Measurements from ENCODE around the gene XIRP2.

XIRP2 gene

DNA sequence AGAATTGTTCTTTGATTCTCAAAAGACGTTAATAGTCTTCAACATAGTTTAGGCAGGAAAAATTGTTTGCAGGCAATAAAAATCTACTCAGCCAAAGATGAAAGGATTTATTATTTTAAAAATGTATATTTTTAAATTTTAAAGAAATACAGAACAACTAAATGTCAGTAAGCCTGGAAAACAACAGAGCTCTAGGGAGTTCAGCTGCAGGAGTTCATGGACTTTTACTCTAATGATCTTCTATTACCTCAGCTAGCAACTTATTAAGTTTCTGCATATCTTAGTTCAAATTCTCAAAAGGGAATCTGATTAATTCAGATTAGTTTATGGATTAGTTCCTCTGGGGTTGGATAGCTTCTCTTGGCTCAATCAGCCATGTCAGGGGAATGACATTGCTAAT is 17.9 kb upstream of the XIRP2 start:
- no peak overlapping the region for H3K27ac ChIP-seq
- TF ChIP-seq, protein P1, sequence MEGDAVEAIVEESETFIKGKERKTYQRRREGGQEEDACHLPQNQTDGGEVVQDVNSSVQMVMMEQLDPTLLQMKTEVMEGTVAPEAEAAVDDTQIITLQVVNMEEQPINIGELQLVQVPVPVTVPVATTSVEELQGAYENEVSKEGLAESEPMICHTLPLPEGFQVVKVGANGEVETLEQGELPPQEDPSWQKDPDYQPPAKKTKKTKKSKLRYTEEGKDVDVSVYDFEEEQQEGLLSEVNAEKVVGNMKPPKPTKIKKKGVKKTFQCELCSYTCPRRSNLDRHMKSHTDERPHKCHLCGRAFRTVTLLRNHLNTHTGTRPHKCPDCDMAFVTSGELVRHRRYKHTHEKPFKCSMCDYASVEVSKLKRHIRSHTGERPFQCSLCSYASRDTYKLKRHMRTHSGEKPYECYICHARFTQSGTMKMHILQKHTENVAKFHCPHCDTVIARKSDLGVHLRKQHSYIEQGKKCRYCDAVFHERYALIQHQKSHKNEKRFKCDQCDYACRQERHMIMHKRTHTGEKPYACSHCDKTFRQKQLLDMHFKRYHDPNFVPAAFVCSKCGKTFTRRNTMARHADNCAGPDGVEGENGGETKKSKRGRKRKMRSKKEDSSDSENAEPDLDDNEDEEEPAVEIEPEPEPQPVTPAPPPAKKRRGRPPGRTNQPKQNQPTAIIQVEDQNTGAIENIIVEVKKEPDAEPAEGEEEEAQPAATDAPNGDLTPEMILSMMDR (IDR thresholded peaks at IDR 0.05): no peak
- TF ChIP-seq ZFX (IDR thresholded peaks at IDR 0.05; ENCODE audit: borderline replicate concordance): no peak

DNA sequence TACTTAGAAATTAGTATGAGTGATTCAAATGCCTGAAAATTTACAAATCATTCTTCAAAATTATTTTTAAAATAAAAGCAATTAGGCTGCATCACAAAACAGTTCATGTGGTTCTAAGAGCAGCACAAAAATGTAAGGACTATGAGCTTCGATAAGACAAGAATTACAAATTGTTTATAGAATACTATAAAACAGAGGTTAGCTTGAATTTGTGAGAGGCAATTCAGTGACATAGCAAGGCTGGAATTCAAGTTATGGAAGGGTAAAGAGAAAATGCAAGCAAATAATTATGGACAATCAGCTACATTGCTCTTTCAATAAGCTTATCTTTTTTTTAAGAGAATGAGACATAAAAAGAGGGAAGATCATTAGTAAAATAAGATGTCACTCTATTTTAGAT is 7.1 kb upstream of the XIRP2 start:
- H3K27ac ChIP-seq: no peak overlapping the region

DNA sequence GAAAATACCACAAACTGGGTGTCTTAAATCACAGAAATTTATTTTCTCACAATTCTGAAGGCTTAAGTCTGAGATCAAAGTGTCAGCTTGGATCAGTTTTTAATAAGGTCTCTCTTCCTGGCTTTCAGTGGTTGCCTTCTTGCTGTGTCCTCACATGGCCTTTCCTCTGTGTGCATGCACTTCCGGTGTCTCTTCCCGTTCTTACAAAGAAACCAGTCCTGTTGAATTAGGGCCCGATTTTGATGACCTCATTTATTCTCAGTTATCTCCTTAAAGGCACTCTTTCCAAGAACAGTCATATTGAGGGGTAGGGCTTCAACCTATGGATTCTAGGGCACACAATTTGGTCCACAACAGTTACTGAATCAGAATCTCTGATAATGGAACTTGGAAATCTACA is 5.4 kb upstream of the XIRP2 start:
- H3K27ac ChIP-seq: no peak overlapping the region
- TF ChIP-seq, protein P1 (IDR thresholded peaks at IDR 0.05): no peak
- TF ChIP-seq ZFX (IDR thresholded peaks at IDR 0.05; ENCODE audit: borderline replicate concordance): no peak

More for the DNA sequence above, 7.1 kb upstream of the XIRP2 start:
- TF ChIP-seq, protein P1 (IDR thresholded peaks at IDR 0.05): no peak
- no peak for TF ChIP-seq ZFX (IDR thresholded peaks at IDR 0.05; ENCODE audit: borderline replicate concordance)

DNA sequence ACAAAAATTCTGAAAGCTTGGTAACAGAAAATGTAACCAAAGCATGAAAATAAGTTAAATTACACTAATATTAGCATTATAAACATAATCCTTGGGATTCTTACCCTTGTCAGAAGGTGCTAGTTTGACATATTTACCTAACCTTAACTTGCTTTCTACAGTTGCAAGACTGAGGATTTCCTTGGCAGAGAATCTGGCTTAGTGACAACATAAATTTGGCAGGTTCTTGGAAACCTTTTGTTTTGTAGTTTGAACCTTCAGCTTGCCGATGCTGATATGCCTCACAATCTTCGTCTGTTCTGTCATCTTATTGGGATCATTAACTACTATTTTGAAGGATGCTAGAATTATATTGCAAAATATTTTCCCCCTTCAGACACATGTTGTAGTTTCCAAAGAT is 3.4 kb downstream of the XIRP2 start:
- no peak overlapping the region for H3K27ac ChIP-seq
- TF ChIP-seq ZFX (IDR thresholded peaks at IDR 0.05; ENCODE audit: borderline replicate concordance): no peak
- TF ChIP-seq, protein P1 (IDR thresholded peaks at IDR 0.05): no peak

DNA sequence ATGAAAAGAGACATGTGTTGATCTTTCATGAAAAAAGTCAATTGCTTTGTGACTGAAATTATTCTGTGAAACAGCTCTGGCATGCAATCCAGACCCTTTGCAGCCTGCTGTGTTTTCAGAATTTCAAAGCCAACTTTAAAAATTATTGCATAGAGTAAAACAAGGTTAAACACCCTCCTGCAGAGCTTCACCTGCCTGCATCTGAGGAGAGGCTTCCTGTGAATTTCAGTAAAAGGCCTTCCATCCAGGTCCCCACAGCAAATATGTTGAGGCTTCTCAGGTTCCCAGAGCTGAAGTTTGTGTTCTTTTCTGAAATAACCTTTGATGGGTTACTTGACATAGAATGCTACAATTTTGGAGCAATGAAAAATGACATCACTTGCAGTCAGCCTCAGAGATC is 4.1 kb downstream of the XIRP2 start:
- H3K27ac ChIP-seq: no peak overlapping the region
- TF ChIP-seq, protein P1 (IDR thresholded peaks at IDR 0.05): no peak
- TF ChIP-seq ZFX (IDR thresholded peaks at IDR 0.05; ENCODE audit: borderline replicate concordance): no peak

DNA sequence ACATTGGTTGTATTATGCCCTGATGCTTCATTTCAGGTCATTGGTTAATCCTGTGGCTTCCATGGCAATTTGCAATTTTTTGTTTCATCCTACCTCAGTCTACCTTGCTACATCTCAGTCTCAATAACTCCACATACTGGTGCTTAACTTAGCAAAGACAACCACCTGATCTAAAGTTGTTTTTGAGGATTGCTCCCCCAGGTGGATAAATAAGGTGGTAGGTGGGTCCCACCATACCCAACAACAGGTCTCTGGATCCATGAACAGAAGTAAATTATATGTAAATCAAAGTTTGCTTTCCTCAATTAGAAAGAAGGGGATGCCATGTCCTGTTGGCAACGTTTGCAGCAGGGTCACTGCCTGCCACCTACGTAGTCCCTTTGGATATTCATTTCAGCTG is 7.0 kb downstream of the XIRP2 start:
- TF ChIP-seq ZFX (IDR thresholded peaks at IDR 0.05; ENCODE audit: borderline replicate concordance): no peak
- TF ChIP-seq, protein P1 (IDR thresholded peaks at IDR 0.05): no peak
- H3K27ac ChIP-seq: no peak overlapping the region

DNA sequence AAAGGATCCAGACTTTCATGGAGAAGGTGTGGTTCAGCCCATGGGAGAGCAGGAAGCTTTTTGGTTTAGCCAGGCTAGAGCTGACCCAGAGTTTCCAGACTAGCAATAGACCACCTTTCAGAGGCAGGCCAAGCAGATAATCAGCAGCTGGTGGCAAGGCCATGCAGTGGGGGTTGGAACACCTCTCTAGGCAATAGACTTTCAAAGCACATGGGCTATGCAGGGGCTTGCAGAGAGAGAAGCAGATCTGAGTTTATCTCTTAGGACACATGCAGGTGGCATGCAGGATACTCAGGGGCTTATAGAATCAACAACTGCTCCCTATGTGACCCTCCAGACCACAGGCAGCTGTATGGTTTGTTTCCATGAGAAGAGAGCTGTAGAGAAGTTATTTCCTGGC is 9.4 kb downstream of the XIRP2 start:
- no peak for TF ChIP-seq ZFX (IDR thresholded peaks at IDR 0.05; ENCODE audit: borderline replicate concordance)
- TF ChIP-seq, protein P1 (IDR thresholded peaks at IDR 0.05): no peak
- no peak overlapping the region for H3K27ac ChIP-seq
